Sigmoid colon (tissue), 3 donors: ENCODE data around the gene ESPNL.

Experiments
- POLR2A ChIP-seq, 2 donors: fragments of 450-650 bp; IDR thresholded peaks; one replicate each; pipeline ENCODE4 v1.6.1; 2016; ENCODE audit warnings: antibody characterized with exemption in 2 of 2, mild to moderate bottlenecking in 2 of 2, moderate library complexity in 2 of 2
- TF ChIP-seq, protein P1 (sequence below), 4 experiments: fragments of 450-650 bp in 3 of 4; fragments of 200-600 bp in 1 of 4; IDR thresholded peaks; one replicate each; pipeline ENCODE4 v1.5.1; 2016 to 2019; ENCODE audit warnings: antibody characterized with exemption in 4 of 4, mild to moderate bottlenecking in 3 of 4, moderate library complexity in 2 of 4

GRCh38 chr2:238104226-238104690 is 4.1 kb downstream of the ESPNL start:
- no peak for TF ChIP-seq POLR2A (IDR thresholded peaks at IDR 0.05)
- TF ChIP-seq, protein P1, sequence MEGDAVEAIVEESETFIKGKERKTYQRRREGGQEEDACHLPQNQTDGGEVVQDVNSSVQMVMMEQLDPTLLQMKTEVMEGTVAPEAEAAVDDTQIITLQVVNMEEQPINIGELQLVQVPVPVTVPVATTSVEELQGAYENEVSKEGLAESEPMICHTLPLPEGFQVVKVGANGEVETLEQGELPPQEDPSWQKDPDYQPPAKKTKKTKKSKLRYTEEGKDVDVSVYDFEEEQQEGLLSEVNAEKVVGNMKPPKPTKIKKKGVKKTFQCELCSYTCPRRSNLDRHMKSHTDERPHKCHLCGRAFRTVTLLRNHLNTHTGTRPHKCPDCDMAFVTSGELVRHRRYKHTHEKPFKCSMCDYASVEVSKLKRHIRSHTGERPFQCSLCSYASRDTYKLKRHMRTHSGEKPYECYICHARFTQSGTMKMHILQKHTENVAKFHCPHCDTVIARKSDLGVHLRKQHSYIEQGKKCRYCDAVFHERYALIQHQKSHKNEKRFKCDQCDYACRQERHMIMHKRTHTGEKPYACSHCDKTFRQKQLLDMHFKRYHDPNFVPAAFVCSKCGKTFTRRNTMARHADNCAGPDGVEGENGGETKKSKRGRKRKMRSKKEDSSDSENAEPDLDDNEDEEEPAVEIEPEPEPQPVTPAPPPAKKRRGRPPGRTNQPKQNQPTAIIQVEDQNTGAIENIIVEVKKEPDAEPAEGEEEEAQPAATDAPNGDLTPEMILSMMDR (IDR thresholded peaks at IDR 0.05), result no peak
